HG03139 (cell line): ENCODE results near the gene IRGC.

Source experiments
- ATAC-seq: cut with Tn5 transposase; IDR thresholded peaks from one replicate; pipeline ENCODE4 v1.9.1; 2021; ENCODE audit not compliant: unreplicated experiment

IRGC gene

DNA sequence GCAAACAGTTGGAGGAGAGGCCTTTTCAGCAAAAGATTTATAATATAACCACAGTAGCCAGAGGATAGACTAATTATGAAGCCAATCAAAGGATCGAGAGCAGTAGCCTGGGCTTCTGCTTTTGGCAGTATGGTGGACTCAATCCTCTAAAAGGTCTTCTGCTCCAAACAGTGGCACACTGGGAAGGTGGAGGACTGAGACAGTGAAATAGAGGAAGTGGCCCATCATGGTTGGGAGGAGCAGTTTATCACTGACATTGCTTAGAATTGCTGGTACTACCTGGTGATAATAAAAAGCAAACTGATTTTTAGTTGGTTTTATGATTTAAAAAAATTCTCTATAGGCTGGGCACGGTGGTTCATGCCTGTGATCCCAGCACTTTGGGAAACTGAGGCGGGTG, 25.0 kb upstream of the IRGC start:
- no peak for ATAC-seq

DNA sequence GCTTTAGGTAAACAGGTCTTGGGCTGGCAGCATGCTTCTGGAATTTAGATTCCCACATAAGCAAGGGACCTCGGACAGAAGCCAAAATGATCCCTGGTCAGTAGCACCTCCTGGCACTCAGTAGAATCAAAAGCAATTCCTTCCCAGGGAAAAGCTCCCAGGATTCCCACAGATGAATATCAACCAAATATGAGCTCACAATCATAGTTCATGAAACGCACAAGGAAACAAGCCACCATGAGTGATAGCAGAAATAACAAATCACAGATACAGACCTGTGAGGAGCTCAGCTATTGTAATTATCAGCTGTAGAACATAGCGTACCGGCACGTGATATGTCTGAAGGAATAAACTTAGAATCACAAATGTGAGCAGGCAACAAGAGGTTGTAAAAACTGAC, 24.1 kb upstream of the IRGC start:
- no peak for ATAC-seq

DNA sequence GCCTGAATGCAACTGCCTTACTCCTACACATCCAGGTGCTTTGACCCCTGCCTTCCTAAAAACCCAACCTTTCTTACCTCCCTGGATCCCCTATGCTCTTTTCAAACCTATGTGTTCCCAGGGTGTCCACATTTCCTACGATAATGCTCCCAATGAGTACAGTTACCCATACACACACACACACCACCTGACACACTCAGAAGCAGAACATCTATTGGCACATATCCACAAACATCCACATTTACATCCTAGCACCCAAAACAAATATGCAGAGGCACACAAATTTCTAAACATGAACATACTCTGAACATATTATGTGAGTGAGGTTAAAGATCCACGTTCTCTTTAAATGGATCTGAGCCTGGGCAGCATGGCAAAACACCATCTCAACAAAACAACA, 23.5 kb upstream of the IRGC start:
- ATAC-seq: no peak

DNA sequence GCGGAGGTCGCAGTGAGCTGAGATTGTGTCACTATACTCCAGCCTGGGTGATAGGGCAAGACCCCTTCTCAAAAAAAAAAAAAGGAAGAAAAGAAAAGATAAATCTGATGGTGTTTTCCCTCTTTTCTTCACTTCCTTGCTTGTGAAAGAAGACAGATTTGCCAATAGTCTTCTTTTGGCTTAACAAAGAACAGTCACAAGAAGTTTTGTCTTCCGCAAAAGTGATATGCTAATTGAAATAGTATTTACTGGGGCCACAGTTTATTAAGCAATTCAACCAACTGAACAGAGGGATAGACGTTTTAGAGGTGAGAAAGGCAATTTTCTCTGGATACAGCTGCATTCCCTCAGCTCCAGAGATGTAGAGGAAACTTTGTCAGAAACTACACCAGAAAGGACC, 23.0 kb upstream of the IRGC start:
- no peak for ATAC-seq

DNA sequence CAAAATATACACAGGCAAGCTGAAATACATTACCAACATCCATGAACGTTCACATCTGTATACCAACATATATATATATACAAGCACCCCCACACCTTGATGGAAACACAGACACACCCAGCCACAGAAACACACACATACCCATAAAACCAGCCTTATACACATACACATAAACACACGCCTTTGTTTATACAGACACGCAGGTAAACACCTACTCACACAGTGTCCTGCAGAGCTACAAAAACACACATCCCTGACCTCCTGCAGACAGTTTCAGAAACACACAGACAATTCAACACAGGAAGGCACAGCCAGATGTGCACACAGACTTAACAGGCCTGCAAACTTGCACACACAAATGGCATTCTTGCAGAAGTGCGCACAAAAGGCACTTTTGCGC, 21.3 kb upstream of the IRGC start:
- no peak for ATAC-seq

DNA sequence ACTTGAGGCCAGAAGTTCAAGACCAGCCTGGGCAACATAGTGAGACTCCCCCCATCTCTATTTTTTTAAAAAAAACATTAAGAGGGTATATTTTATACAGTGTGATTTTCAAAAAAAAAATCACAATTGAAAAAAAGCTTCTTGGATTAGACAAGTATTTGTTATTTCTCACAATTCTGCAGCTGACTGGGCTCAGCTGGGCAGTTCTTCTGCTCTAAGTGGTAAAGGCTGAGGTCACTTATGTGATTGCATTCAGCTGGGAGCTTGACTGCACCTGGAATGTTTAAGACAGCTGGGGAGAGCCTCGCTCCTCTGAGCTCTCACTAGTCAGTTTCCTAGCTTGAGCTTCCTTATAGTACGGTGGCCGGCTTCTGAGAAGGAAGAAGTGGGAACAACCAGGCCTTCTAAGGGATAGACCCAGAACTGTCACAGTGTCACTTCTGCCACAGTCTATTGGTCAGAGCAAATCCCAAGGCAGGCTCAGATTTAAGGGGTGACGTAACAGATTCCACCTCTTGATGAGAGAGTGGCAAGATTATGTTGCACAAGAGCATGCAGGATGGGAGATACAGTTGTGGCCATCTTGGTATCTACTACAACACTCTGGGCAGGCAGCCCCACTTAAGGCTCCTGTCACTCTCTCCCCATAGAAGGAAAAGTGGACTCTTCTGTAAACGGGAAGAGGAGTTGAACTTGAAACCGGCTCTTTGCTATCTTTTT, 19.7 kb upstream of the IRGC start:
- ATAC-seq: no peak

DNA sequence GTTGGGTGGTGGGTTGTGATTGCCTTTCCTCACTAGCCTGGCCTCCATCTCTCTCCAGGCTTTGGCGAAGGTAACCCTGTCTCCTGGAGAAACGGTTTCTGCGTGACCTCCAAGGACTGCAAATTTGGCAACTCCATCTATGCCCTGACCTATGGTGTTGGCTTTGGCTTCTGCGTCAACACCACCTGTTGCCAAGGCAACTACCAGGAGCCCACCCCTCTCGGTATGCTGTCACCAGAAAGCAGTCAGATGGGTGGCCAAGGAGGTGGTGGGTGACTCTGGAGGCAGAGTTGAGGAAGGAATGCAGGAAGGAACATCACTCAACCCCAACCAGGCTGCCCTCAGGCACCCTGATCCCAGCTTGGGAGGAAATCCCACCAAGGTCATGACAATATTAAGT, 18.6 kb upstream of the IRGC start:
- ATAC-seq: no peak

DNA sequence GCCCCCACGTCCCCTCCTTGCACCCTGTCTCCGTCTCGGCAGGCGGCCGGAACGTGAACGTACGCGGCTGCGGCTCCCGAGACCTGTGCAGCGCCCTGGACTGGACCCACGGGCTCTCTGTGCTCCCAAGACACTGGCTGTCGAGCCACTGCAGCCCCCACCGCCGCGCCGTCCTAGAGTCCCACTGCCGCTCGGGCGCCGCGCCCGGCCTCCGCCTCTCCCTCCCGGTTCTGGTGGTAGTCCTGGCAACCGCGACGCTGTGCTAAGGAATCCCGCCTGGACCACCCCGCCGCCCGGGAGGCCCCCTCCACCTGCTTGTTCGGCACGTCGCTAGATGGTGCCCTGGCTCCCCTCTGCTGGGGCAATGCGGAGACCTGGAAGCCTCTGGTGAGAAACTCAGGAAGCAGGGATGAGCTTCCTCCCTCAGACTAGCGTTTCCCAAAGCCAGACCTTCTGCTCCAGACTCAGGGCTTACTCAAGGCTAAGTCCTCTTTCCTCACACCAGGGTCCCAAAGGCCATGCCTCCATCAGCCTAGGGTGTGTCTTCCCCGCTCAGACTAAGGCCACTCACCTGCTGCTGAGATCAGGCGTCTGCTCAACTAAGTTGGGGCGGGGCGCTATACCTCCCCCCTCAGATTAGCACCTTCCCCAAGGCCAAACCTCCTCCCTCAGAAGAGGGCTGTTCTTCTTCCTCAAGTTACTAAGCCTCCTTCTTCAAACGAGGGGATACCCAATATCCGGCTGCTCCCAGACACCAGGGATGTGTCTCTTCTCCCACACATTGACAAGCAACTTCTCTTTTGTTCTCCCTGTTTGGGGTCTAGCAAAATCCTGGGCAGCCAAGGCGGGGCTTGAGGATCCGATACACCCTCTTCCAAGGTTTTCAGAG, 16.1 kb upstream of the IRGC start:
- no peak for ATAC-seq

DNA sequence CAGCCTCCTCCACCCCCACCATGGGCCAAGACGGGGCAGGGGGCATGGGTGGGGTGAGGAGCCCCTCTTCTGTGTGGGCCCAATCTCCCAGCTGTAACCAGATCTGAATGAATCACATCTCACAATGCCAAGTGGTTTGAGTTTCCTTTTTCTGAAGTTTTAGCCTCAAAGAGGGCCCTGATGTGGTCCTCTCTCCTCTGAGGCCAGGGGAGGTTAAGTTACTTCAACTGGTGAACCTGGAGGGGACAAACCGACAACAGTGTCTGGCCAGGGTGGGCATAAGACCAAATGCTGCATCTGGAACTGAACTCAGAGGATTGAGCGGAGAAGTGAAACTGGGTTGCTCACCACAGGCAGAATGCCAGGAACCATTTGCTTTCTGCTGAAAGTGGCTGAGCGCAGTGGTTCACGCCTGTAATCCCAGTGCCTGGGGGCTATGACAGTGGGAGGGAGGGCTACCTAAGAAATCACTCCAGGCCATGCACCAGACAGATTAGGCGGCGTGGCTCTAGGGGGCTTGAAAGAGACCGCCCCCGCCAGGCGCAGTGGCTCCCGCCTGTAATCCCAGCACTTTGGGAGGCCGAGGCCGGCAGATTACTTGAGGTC, 15.4 kb upstream of the IRGC start:
- ATAC-seq: no peak

DNA sequence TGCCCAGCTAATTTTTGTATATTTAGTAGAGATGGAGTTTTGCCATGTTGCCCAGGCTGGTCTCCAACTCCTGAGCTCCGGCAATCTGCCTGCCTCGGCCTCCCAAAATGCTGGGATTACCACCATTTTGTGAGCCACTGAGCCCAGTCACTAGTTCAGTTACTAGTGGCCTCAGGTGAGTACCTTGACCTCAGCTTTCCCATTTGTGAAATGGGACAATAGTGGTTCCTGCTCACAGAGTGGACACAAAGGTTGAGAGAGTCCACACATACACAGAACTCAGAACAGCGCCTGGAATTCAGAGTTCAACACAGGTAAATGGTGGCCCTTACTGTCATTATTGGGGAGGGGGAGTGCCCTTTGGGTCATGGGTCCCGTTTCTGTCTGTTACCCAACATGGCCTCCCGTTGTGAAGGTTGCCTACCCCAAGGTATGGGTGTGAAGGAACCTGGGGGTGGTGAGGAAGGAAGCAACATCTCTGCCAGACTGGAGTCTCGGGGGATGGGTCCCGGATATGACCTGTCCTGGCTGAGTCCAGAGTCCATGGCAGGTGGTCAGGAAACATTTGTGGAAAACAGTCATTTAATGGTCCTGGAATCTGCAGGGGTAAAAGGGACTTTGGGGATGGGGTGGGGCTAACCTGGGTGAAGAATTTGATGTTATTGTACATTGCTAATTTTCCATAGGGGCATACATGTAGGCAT, 11.7 kb upstream of the IRGC start:
- ATAC-seq: no peak

DNA sequence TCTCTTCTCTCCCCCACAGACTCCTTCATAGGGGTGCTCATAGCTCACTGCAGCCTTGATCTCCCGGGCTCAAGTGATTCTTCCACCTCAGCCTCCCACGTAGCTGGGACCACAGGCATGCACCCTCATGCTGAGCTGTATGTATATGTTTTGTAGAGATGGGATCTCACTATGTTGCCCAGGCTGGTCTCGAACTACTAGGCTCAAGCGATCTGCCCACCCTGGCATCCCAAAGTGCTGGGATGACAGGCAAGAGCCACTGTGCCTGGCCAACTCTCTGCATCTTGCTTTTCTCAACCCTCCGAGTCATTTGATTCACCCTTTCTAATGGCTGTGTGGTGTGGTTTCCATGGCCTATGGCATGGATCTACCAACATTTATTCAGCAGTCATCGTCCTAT, 10.1 kb upstream of the IRGC start:
- ATAC-seq: no peak

DNA sequence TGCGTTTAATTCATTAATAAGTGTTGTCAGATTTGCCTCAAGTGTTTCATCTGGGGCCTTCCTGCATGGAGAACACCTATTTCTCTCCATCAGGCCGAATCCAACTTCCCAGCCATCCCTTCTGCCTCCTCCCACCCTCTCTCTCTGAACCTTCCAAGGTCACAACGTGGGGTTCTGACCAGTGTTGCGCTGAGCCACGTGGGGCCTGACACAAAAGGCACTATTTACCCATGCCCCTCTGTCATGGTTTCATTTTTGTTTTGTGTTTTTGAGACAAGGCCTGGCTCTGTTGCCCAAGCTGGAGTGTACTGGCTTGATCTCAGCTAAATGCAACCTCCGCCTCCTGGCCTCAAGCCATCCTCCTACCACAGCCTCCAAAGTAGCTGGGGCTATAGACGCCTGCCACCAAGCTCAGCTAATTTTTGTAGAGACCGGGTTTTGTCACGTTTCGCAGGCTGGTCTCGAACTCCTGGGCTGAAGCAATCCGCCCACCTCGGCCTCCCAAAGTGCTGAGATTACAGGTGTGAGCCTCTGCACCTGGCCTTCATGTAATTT, 8.6 kb upstream of the IRGC start:
- no peak for ATAC-seq

DNA sequence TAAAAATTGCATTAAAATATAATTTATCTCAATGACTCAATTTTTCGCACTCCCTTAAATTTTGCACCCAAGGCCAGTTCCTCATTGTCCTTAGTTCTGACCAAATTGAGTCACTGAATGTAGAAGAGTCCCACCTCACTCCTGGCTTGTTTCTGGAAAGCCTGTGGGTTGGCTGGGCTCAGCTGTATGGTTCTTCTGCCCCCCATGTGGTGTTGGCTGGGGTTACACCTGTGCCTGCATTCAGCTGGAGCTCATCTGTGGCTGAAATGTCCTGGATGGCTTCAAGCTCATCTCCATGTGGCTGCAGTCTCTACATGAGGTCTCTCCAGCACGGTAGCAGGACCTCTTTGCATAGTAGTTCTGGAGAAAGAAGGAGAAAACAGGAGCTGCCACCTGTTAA, 7.2 kb upstream of the IRGC start:
- ATAC-seq: no peak

DNA sequence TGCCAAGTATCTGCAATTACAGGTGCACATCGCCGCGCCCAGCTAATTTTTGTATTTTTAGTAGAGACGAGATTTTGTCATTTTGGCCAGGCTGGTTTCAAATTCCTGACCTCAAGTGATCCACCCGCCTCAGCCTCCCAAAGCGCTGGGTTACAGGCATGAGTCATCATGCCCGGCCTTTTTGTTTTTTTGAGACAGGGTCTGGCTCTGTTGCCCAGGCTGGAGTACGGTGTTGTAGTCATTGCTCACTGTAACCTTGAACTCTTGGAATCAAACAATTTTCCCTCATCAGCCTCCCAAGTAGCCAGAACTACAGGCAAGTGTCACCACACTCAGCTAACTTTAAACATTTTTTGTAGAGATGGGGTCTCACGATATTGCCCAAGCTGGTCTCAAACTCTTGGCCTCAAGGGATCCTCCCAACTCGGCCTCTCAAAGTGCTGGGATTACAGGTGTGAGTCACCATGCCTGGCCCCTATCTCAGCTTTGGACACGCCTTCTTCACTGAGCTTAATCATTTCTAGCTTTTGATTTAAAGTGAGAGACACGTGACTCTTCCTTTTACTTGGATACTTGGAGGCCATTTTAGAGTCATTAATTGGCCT, 4.0 kb upstream of the IRGC start:
- ATAC-seq: no peak

DNA sequence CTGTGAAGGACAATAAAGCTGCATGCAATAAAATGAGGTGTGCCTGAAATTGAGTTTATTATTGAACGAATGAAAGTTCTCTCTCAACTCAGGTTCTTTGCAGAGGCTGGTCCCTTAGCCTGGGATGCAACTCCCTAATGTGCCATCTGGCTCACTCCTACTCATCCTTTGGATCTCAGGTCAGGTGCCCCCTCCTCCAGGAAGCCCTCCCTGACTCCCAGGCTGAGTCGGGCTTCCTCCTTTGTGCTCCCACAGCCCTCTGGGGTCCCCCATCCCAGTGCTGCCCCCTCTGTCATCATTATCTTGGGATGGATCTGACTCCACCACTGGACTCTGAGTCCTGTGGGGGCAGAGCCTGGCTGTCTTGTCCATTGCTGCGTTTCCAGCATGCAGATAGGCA, 2.7 kb upstream of the IRGC start:
- ATAC-seq: no peak

DNA sequence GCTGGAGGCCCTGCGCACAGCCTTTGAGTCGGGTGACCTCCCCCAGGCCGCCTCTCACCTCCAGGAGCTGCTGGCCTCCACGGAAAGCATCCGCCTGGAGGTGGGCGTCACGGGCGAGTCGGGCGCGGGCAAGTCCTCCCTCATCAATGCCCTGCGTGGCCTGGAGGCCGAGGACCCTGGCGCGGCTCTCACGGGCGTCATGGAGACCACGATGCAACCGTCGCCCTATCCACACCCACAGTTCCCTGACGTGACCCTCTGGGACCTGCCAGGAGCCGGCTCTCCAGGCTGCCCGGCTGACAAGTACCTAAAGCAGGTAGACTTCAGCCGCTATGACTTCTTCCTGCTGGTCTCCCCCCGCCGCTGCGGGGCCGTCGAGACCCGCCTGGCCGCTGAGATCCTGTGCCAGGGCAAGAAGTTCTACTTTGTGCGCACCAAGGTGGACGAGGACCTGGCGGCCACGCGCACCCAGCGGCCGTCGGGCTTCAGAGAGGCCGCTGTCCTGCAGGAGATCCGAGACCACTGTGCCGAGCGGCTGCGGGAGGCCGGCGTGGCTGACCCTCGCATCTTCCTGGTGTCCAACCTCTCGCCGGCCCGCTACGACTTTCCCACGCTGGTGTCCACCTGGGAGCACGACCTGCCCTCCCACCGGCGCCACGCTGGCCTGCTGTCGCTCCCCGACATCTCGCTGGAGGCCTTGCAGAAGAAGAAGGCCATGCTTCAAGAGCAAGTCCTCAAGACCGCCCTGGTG, 2.9 kb downstream of the IRGC start:
- no peak for ATAC-seq

DNA sequence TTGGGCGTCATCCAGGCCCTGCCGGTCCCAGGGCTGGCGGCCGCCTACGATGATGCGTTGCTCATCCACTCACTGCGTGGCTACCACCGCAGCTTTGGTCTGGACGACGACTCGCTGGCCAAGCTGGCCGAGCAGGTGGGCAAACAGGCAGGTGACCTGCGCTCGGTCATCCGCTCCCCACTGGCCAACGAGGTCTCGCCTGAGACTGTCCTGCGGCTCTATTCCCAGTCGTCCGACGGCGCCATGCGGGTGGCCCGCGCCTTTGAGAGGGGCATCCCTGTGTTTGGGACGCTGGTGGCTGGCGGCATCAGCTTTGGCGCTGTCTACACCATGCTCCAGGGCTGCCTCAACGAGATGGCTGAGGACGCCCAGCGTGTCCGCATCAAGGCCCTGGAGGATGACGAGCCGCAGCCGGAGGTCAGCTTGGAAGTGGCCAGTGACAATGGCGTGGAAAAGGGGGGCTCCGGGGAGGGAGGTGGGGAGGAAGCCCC, 3.5 kb downstream of the IRGC start:
- no peak for ATAC-seq

DNA sequence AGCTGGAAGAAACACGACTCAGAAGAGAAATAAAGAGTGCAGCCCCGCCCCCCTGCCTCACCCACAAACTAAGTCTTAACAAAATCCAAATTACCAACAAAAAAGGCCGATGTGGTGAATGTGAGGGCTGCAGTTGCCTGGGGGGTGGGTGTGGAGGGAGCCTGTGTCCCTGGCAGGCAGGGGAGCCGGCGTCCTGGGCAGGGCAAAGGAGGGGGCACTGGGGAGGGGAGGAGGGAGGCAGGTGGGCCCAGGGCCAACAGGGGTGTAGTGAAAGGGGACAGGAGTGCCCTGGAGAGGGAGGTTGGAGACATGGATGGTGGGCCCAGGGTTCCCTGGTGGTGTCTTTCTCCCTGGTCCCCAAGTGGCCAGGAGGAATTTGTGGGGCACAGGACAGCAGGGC, 4.0 kb downstream of the IRGC start:
- ATAC-seq: no peak

DNA sequence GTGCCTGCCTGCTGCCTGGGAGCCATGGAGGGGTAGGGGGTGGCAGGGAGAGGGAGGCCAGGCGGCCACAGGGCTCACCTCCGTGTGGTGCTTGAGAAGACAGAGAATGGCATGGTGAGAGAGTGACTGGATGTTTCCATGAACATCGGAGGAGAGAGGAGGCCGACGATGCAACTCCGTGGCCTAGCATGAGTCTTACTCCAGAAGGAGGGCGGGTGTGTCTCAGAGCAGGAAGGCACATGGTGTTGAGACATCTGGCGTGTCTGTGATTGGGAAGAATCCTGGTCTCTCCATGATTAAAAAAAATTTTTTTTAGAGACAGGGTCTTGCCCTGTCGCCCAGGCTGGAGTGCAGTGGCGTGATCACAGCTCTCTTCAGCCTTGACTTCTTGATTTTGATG, 5.1 kb downstream of the IRGC start:
- no peak for ATAC-seq

DNA sequence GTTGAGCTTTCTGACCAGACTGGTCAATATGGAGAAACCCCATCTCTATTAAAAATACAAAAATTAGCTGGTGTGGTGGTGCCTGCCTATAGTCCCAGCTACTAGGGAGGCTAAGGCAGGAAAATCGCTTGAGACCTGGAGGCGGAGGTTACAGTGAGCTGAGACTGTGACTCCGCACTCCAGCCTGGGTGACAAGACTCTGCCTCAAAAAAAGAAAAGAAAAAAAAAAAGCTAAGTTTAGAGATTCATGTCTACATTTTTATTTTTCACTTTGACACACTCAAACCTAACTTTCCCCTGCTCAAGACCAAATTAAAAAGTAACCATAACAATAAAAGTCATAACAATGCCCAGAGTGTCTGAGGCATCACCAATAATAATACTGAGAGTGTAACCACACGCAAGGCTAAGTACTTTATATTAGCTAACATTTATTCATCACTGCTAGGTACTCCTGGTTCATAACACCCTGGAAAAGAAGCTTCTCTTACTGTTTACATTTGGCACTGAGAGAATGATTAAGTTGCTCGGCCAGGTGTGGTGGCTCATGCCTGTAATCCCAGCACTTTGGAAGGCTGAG, 5.7 kb downstream of the IRGC start:
- ATAC-seq: no peak
